NCI-H69 (cell line): ENCODE data around the gene USP49.

ENCODE experiments used
- DNase-seq: peaks from one replicate; lab custom pipeline; 2025; lab: John Stamatoyannopoulos, UW

USP49 gene

GRCh38 chr6:41757271-41757670 lies 137.9 kb downstream of the USP49 start:
- no peak for DNase-seq

GRCh38 chr6:41756354-41756753 lies 138.8 kb downstream of the USP49 start:
- no peak for DNase-seq

GRCh38 chr6:41755895-41756294 lies 139.3 kb downstream of the USP49 start:
- no peak for DNase-seq

GRCh38 chr6:41750374-41750773 lies 144.8 kb downstream of the USP49 start:
- no peak for DNase-seq

GRCh38 chr6:41748542-41748941 lies 146.6 kb downstream of the USP49 start:
- DNase-seq: no peak

GRCh38 chr6:41748102-41748477 lies 147.1 kb downstream of the USP49 start:
- no peak for DNase-seq

- DNase-seq: no peak
Measured at GRCh38 chr6:41747256-41748101, 147.7 kb downstream of the USP49 start, which contains the start of gene PGC. Gene PGC, minus strand, starts transcription at chr6:41747397. Its CDS starts 63 bp downstream, at chr6:41747334.

- DNase-seq: no peak
Measured at GRCh38 chr6:41746107-41746506, 149.1 kb downstream of the USP49 start.

- DNase-seq: no peak
Measured at GRCh38 chr6:41744236-41744787, 150.9 kb downstream of the USP49 start.

GRCh38 chr6:41743406-41744235 lies 151.6 kb downstream of the USP49 start:
- no peak for DNase-seq

- DNase-seq: no peak
Measured at GRCh38 chr6:41741625-41742490, 153.3 kb downstream of the USP49 start.

- no peak for DNase-seq
Measured at GRCh38 chr6:41740366-41741162, 154.6 kb downstream of the USP49 start.
